Measurements from ENCODE around the gene RNF144A. TPM values are rescaled to one million over a fixed set of nuclear protein-coding genes. Genes with fewer than 3 reads are reported as not detected.
"Not testable (repeated sequence)": the region's sequence is repeated elsewhere in the genome, so short reads cannot be mapped to it uniquely, and the experiment has no call there.

Gene RNF144A
- polyA plus RNA-seq, 1 donor from 2014 or later: 0.83 TPM

DNA sequence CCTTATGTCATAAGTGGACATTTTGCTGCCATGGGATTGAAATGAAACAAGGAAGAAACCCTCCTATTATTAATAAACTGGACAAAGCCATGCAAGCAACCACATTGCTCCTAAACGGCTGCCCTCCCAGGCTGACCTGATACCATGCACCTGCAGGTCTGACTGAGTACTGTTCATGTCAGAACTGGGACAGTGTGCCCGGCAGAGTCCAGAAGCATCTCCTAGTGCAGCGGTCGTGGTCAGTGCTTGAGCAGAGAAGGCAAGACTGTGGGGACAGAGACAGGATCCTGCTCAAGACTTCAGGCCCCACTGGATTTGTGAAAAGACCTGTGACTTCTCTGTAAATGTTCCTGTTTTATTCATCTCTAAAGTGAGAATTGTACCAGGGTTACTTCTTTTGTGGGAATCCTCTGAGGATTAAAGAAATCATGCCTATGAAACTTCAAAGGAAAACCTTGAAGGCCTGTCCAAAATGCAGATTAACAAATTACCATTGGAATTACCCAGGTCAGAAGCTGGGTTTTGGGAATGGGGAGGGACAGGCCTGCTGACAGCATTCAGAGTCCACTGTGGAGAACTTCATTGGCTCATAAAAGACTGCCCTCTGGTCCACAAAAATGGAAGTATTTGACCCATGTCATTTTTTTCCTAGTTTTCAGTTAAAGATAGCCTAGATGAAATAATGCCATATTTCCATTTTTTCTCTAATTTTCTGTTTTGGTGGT is 13.9 kb downstream of the RNF144A start:
- peaks cover 9 to 13% (median 11%) of the 10 kb centered on the region in 3 donors for H3K4me1 Mint-ChIP-seq
- peaks cover 2% of the 10 kb centered on the region for H3K36me3 Mint-ChIP-seq
- H3K27me3 Mint-ChIP-seq: no peaks in the 10 kb centered on the region
- no peak overlapping the region for H3K4me3 Mint-ChIP-seq
- H3K27ac Mint-ChIP-seq: no peak overlapping the region
- H3K9me3 Mint-ChIP-seq: peaks cover 0 to 11% (median 1%) of the 10 kb centered on the region in 3 donors

DNA sequence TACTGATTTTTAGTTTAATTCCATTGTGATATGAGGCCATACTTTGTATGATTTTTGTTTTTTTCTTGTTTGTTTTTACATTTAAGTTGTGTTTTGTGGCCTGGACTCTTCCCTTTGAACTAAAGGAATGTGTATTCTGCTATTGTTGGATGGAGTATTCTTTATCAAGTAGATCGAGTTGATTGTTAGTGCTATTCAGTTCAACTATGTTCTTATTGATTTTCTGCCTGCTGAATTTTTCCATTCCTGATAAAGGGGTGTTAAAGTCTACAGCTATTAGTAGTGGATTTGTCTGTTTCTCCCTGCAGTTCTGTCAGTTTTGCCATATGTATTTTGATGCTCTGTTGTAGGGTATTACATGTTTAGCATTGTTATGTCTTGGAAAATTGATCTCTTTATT is 14.5 kb downstream of the RNF144A start:
- Mint-ChIP-seq H3K4me3 (no peak overlapping the region), H3K4me1 (peaks cover 9 to 13% (median 11%) of the 10 kb centered on the region in 3 donors)

DNA sequence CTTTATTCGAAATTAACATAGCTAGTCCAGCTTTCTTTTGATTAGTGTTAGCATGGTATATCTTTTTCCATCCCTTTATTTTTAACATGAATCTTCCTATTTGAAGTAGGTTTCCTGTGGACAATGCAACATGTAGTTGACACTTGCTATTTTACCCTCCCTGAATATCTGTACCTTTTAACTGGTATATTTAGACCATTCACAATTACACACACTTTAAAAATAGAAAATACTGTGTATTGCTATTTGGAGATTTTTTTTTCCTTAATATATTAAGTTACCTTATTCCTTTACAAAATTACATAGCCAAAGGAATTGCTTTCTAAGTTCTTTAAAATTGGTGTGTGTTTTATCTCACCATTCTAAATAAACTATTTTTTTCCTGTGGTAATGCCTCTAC is 15.0 kb downstream of the RNF144A start:
- peaks cover 2% of the 10 kb centered on the region for H3K36me3 Mint-ChIP-seq
- H3K4me3 Mint-ChIP-seq: no peak overlapping the region

More for the DNA sequence above, 14.5 kb downstream of the RNF144A start:
- Mint-ChIP-seq H3K27ac (peak overlapping the region in 1 of 3 donors; percentile 14), H3K36me3 (peaks cover 2% of the 10 kb centered on the region), H3K27me3 (no peaks in the 10 kb centered on the region), H3K9me3 (peaks cover 0 to 11% (median 1%) of the 10 kb centered on the region in 3 donors)

DNA sequence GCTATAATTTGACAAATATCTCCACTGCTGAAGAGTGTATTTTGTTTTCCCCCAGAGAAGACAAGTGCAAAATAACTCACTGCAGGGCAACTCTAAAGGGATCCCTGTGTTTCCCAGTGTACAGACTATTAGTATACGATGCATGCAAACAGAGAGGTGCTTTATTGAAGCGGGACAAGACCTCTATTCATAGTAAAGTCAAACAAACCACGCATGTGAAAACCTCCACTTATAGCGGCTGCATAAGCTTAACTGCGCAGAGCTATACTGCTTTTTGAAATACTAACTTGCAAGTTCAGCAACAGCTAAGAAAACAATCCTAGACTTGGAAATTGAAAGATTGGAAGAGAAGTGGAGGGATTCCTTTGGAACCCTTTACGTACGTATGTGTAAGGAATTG is 15.6 kb downstream of the RNF144A start:
- H3K4me1 Mint-ChIP-seq: peaks cover 9 to 13% (median 11%) of the 10 kb centered on the region in 3 donors
- no peak overlapping the region for H3K4me3 Mint-ChIP-seq
- H3K36me3 Mint-ChIP-seq: peaks cover 2% of the 10 kb centered on the region
- no peaks in the 10 kb centered on the region for H3K27me3 Mint-ChIP-seq
- H3K27ac Mint-ChIP-seq: no peak overlapping the region
- H3K9me3 Mint-ChIP-seq: peaks cover 0 to 11% (median 1%) of the 10 kb centered on the region in 3 donors

More for the DNA sequence above, 15.0 kb downstream of the RNF144A start:
- peaks cover 9 to 13% (median 11%) of the 10 kb centered on the region in 3 donors for H3K4me1 Mint-ChIP-seq
- peak overlapping the region in 1 of 3 donors; percentile 49 for H3K27ac Mint-ChIP-seq
- peaks cover 0 to 11% (median 1%) of the 10 kb centered on the region in 3 donors for H3K9me3 Mint-ChIP-seq
- no peaks in the 10 kb centered on the region for H3K27me3 Mint-ChIP-seq

DNA sequence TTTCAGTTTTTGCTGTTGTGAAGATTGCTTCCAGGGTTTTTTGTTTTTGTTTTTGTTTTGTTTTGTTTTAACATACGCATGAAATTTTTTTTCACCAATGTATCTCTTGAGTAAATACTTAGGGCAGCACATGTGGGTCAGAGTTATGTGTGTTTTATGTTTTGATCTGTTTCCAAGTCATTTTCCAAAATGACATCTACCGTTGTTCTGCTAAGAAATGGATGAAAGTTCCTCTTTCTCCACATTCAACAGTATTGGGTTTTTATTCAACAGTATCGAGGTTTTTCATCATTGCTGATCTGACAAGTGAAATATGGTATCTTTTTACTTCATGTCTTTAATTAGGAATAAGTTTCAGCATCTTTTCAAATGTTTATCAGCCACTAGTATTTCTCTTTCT is 16.7 kb downstream of the RNF144A start:
- peaks cover 8 to 13% (median 11%) of the 10 kb centered on the region in 3 donors for H3K4me1 Mint-ChIP-seq
- no peaks in the 10 kb centered on the region for H3K27me3 Mint-ChIP-seq
- H3K27ac Mint-ChIP-seq: no peak overlapping the region
- H3K36me3 Mint-ChIP-seq: no peaks in the 10 kb centered on the region
- H3K9me3 Mint-ChIP-seq: peaks cover 0 to 11% (median 1%) of the 10 kb centered on the region in 3 donors
- peak overlapping the region in 1 of 4 donors; percentile 83 for H3K4me3 Mint-ChIP-seq

DNA sequence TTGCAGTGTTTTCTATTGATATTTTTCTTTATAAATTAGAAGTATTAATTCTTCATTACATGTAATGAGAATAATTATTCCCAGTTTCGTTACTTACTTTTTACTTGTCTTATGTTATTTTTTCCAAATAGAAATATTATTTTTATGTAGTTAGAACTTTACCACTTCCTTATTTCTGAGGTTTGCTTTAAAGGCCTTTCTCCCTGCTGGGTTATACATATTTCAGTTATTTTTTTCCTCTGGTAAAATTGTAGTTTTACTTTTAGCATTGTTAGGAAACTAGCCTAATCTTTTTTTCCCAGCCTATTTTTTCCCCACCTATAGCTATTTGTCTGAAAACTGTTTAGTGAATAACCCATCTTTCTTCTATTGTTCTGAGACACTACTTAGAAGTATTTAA is 17.1 kb downstream of the RNF144A start:
- peaks cover 8 to 16% (median 11%) of the 10 kb centered on the region in 3 donors for H3K4me1 Mint-ChIP-seq

DNA sequence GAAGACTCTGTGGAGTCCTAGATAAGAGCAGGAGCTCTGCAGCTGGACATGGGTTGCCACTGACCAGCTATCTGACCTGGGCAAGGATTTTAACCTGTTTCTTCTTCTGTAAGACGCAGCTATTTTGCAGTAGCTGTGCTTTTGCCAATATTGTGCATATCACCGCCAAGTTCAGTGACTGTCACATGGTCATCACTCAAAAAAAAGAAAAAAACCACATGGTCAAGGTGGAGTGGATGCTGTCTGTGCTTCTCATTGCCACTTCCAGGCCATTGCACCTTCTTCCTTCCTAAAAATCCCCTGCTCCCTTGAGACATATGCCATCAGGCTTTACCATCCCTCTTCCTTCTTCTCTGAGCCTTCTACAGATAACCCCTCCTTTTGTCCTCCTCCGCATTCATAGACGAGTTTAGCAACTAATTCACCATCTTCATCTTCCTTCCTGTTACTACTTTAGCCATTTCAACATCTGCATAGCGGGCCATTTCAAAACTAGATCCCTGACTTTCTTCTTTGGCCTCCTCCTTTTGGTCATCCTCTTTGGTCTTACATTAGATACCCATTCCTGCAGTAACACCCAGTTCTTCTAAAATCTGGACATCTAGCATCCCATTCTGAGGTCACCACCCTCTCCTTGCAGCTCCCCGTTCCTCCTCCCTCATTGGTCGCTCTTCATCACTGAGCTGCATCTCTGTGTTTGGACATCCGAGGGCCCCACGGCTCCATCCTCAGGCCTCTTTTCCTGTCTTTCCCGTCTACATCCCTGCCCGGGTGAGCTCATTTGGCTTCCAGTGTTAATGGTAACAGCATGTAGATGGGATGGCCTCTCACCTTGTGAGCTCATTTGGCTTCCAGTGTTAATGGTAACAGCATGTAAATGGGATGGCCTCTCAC is 17.8 kb downstream of the RNF144A start:
- H3K4me1 Mint-ChIP-seq: peaks cover 8 to 16% (median 11%) of the 10 kb centered on the region in 3 donors
- H3K27me3 Mint-ChIP-seq: no peaks in the 10 kb centered on the region
- peak overlapping the region in 1 of 4 donors; percentile 81 for H3K4me3 Mint-ChIP-seq
- peak overlapping the region in 1 of 3 donors; percentile 7 for H3K27ac Mint-ChIP-seq
- peaks cover 0 to 11% (median 1%) of the 10 kb centered on the region in 3 donors for H3K9me3 Mint-ChIP-seq
- H3K36me3 Mint-ChIP-seq: no peaks in the 10 kb centered on the region

More for the DNA sequence above, 17.1 kb downstream of the RNF144A start:
- H3K27me3 Mint-ChIP-seq: no peaks in the 10 kb centered on the region
- peaks cover 0 to 11% (median 1%) of the 10 kb centered on the region in 3 donors for H3K9me3 Mint-ChIP-seq
- H3K4me3 Mint-ChIP-seq: no peak overlapping the region
- no peaks in the 10 kb centered on the region for H3K36me3 Mint-ChIP-seq
- no peak overlapping the region for H3K27ac Mint-ChIP-seq

DNA sequence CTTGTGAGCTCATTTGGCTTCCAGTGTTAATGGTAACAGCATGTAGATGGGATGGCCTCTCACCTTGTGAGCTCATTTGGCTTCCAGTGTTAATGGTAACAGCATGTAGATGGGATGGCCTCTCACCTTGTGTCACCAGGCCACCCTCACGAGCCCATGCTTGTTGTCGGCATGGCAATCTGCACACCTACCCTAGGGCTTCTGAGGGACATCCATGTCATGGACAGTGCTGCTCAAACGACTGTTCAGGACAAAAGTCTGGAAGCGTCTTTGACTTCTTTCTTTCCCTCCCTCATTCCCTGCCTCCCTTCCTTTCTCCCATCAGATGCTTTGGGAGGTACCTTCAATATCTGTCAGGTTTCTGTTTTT is 18.4 kb downstream of the RNF144A start:
- H3K27ac Mint-ChIP-seq: peak overlapping the region in 1 of 3 donors; percentile 7
- not testable (repeated sequence) for H3K36me3 Mint-ChIP-seq, H3K27me3 Mint-ChIP-seq, H3K4me3 Mint-ChIP-seq
- H3K9me3 Mint-ChIP-seq: peaks cover 0 to 11% (median 1%) of the 10 kb centered on the region in 3 donors
- peaks cover 8 to 16% (median 11%) of the 10 kb centered on the region in 3 donors for H3K4me1 Mint-ChIP-seq

DNA sequence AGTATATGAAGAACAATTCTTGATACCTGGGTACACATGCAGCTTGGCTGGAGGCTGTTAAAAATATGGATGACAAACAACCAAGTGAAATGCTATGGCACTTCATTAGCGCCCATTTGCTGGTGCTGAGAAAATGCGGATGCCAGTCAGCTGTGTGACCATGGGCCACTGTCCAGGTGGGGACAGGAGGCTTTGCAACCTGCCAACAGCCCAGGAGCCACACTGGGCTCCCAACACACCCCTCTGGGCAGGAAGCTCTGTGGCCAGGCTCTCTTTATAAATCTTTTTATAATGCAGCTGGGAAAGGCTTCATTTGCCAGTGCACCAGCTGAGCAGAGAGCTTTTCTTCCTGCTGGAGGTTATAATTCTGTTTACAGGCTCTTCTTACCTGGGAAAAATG is 19.9 kb downstream of the RNF144A start:
- Mint-ChIP-seq H3K27me3 (peaks cover 1% of the 10 kb centered on the region), H3K4me3 (no peak overlapping the region), H3K9me3 (peaks cover 0 to 9% (median 1%) of the 10 kb centered on the region in 3 donors), H3K36me3 (peaks cover 6% of the 10 kb centered on the region), H3K4me1 (peaks cover 6 to 16% (median 11%) of the 10 kb centered on the region in 3 donors), H3K27ac (no peak overlapping the region)

DNA sequence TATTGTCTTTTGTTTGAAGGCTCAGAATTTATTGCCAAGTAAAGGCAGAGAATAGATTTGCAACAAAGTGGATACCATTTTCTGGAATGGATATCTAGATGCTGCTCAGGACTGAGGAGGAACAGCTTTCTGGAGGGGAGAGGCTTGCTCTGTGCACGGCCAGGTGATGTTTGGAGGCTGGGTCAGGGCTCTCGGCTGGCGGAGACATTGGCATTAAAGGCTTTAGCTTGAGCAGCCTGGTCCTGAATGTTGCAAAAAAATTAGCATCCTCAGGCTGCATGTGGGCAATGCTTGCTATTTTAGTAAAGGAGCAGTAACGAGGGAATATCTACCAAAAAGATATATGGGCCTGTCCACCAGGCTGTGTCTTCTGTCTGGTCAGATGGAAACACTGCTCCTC is 20.4 kb downstream of the RNF144A start:
- Mint-ChIP-seq H3K27ac (no peak overlapping the region), H3K36me3 (peaks cover 6% of the 10 kb centered on the region), H3K4me1 (peaks cover 6 to 16% (median 11%) of the 10 kb centered on the region in 3 donors), H3K4me3 (no peak overlapping the region), H3K27me3 (peaks cover 1% of the 10 kb centered on the region), H3K9me3 (peaks cover 0 to 5% (median 0%) of the 10 kb centered on the region in 3 donors)

DNA sequence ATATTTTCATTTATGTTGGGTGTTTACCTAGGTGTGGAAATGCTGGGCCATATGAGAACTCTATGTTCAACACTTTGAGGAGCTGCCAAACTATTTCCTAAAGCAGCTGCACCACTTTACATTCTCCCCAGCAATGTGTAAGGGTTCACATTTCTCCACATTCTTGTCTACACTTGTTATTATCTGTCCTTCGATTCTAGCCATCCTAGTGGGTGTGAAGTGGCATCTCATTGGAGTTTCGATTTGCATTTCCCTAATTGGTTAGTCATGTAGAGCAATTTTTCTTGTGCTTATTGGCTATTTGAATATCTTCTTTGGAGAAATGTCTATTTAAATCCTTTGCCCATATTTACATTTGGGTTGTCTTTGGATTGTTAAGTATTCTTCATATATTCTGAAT is 21.9 kb downstream of the RNF144A start:
- H3K4me3 Mint-ChIP-seq: no peak overlapping the region
- H3K27me3 Mint-ChIP-seq: peaks cover 1% of the 10 kb centered on the region
- peaks cover 0 to 5% (median 0%) of the 10 kb centered on the region in 3 donors for H3K9me3 Mint-ChIP-seq
- H3K36me3 Mint-ChIP-seq: peaks cover 6% of the 10 kb centered on the region
- H3K27ac Mint-ChIP-seq: no peak overlapping the region
- H3K4me1 Mint-ChIP-seq: peaks cover 6 to 17% (median 9%) of the 10 kb centered on the region in 3 donors

DNA sequence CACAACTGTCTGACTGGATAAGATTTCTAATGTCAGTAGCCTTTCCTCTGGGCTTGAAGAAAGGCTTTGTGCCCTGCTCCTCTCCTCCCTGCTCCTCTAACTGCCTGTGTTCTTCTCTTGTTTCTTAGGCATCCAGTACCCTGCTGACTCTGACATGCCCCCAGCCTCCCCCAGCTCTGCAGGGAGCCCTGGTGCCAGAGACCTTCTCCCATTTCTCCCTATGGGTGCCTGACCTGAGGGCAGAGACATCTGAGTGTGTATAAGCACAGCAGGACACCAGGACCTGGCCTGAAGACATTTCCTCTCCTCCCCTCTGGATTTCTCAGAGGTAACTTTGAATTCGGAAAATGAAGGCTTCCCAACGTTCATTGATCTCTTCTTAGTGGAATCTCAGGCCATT is 23.6 kb downstream of the RNF144A start:
- peaks cover 11 to 16% (median 14%) of the 10 kb centered on the region in 3 donors for H3K4me1 Mint-ChIP-seq
- no peak overlapping the region for H3K4me3 Mint-ChIP-seq
- H3K9me3 Mint-ChIP-seq: no peaks in the 10 kb centered on the region
- peaks cover 7% of the 10 kb centered on the region for H3K36me3 Mint-ChIP-seq
- H3K27me3 Mint-ChIP-seq: peaks cover 1% of the 10 kb centered on the region
- H3K27ac Mint-ChIP-seq: peak overlapping the region in 1 of 3 donors; percentile 19

DNA sequence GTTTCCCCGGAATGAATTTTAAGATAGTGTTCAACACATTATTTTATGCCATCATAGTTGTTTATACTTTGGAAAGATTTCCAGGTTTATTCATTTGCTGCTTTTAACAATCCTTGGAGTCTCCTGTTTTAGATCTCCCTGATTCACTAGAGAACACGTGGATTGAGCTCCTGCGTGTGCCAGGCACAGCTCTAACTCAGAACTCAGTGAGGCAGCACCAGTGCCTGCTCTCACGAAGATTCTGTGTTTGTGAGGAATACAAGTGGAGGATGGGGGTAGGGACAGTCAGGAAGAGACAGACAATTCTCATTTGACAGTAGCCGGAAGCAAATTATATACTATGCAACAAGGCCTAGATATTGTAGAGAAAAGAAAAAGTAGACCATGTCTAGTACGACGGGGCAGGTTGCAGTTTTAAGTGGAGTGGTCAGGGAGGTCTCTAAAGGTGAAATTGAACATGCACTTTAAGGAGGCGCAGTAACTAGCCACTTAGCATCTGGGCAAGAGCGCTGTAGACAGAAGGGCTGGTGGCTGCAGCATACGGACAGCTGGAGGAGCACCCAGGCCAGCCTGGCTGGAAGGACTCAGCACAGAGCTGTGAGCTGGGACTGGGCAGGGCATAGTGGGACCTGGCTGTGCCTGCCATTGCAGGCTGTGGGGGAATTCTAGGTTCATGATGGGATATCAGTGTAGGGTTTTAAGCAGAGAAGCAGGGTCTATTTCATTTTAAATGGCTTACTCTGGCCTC is 24.3 kb downstream of the RNF144A start:
- H3K4me1 Mint-ChIP-seq: peaks cover 11 to 16% (median 14%) of the 10 kb centered on the region in 3 donors
- H3K4me3 Mint-ChIP-seq: no peak overlapping the region
- H3K27me3 Mint-ChIP-seq: peaks cover 1% of the 10 kb centered on the region
- H3K36me3 Mint-ChIP-seq: peaks cover 7% of the 10 kb centered on the region
- H3K9me3 Mint-ChIP-seq: no peaks in the 10 kb centered on the region
- no peak overlapping the region for H3K27ac Mint-ChIP-seq

DNA sequence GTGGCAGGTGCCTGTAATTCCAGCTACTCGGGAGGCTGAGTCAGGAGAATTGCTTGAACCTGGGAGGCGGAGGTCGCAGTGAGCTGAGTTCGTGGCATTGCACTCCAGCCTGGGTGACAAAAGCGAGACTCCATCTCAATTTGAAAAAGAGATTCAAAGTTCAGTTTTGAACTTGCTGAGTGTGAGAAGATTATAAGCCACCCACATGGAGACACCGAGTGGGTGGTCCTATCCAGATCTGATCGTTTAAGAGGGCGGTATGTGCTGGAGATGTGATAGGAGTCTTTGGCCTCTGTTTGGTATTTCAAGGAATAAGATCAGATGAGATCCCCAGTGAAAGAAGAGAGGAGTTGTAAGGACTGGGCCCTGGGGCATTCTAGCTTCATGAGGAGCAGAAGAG is 25.6 kb downstream of the RNF144A start:
- H3K9me3 Mint-ChIP-seq: no peaks in the 10 kb centered on the region

More for the DNA sequence above, 25.6 kb downstream of the RNF144A start:
- H3K27me3 Mint-ChIP-seq: peaks cover 1% of the 10 kb centered on the region
- H3K4me1 Mint-ChIP-seq: peaks cover 11 to 16% (median 14%) of the 10 kb centered on the region in 3 donors
- H3K27ac Mint-ChIP-seq: no peak overlapping the region
- H3K36me3 Mint-ChIP-seq: peaks cover 7% of the 10 kb centered on the region
- no peak overlapping the region for H3K4me3 Mint-ChIP-seq

All from IgD-negative memory B cell (primary cell).